Activated T-helper 17 cell treated with anti-CD3 and anti-CD28 coated beads, Interleukin-2, amount 50 U/mL, for 72 hours (primary cell): ENCODE results near the gene AADACL3. TPM values are rescaled to one million over a fixed set of nuclear protein-coding genes. Genes with fewer than 3 reads are reported as not detected.

Source experiments
- ATAC-seq: fragments of 150-1000 bp; cut with Tn5 transposase; replicated peaks from 2 replicates; pipeline ENCODE4 v1.10.0; 2021; ENCODE audit warnings: mild to moderate bottlenecking, moderate library complexity
- H3K27ac Mint-ChIP-seq: one replicate; pipeline ENCODE4 v1.8.0; 2022; ENCODE audit warnings: mixed read lengths
- H3K27me3 Mint-ChIP-seq: one replicate; pipeline ENCODE4 v1.8.0; 2022; ENCODE audit warnings: mixed read lengths
- H3K36me3 Mint-ChIP-seq: one replicate; pipeline ENCODE4 v1.8.0; 2022; ENCODE audit warnings: low read depth, mild to moderate bottlenecking, mixed read lengths
- H3K4me1 Mint-ChIP-seq: one replicate; pipeline ENCODE4 v1.8.0; 2022; ENCODE audit warnings: mixed read lengths
- H3K4me3 Mint-ChIP-seq: one replicate; pipeline ENCODE4 v1.8.0; 2022; ENCODE audit warnings: mild to moderate bottlenecking, mixed read lengths
- H3K9me3 Mint-ChIP-seq: one replicate; pipeline ENCODE4 v1.8.0; 2022; ENCODE audit warnings: mixed read lengths
- total RNA-seq, 2 donors: library from RNA; stranded (reverse); gene quantifications; one replicate each; pipeline ENCODE4 v1.2.3, GENCODE V29; 2022

AADACL3 gene
- total RNA-seq, 2 donors from 2014 or later: not detected

DNA sequence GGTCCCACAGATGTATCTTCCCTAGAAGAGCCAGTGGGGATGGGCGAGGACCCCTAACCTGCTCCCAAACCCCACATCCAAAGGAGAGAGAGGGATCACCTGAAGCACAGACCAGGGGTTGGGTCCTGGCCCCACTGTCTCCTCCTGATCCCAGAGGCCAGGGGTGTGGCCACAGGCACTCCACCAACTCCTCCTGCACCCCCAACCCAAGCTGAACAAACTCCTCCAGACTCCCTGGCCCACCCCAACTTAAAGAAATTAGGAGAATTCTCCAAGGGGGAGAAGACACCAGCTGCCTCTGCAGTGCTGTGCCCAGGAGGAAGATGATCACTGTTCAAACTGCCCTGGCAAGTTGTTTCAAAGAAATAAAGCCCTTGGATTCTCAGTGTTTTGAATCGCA is 53.1 kb downstream of the AADACL3 start:
- Mint-ChIP-seq H3K36me3 (no peaks in the 10 kb centered on the region), H3K4me3 (no peak overlapping the region), H3K4me1 (no peaks in the 10 kb centered on the region), H3K27me3 (peaks cover 43% of the 10 kb centered on the region), H3K27ac (no peak overlapping the region), H3K9me3 (no peaks in the 10 kb centered on the region)
- no peak for ATAC-seq

DNA sequence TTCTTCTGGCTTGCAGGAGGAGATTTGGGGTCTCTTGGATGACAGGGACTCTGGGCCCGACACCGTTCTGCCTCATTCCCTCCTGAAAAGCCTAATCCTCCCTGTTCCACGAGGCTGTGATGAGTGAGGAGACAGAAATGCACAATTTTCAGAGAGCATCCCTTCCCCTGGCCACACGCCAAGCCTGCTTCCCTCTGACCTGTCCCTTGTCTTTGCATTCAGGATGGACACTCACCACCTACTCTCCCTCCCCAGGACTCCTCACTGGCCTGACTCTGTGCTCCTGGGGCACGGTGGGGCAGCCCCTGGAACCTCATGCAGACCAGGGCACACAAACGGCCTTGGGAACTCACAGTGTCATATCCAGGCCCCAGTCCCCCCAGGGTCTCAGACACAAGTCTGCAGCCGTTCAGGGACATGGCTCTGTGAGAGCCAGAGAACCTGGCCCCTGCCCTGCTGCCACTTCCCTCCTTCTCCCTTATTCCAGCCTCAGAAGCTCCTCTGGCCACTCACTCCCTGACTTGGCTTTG is 54.1 kb downstream of the AADACL3 start:
- Mint-ChIP-seq H3K36me3 (no peaks in the 10 kb centered on the region), H3K9me3 (no peaks in the 10 kb centered on the region), H3K4me1 (no peaks in the 10 kb centered on the region), H3K27me3 (peaks cover 43% of the 10 kb centered on the region), H3K27ac (no peak overlapping the region), H3K4me3 (no peak overlapping the region)
- ATAC-seq: no peak

DNA sequence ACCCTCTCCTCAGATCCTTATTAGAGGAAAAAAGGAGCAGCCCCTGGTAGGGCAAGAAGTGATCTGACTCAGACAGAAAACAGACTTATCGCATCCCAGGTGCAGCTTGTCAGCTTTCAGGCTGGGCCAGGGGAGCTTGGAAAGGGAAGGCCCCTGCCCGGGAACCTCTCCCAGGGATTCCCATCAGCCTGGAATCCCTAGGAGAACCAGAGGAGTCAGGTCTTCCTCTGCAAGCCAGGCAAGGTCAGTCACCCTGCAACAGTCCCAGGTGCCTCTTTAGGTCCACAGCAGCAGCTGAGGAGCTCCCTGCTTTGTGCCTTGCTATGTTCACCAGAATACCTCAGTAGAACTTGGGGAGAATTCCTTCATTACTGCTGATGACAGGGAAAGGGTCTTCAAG is 54.7 kb downstream of the AADACL3 start:
- H3K4me1 Mint-ChIP-seq: no peaks in the 10 kb centered on the region
- no peak for ATAC-seq
- H3K27ac Mint-ChIP-seq: no peak overlapping the region
- no peaks in the 10 kb centered on the region for H3K36me3 Mint-ChIP-seq
- H3K27me3 Mint-ChIP-seq: peaks cover 40% of the 10 kb centered on the region
- H3K4me3 Mint-ChIP-seq: no peak overlapping the region
- H3K9me3 Mint-ChIP-seq: no peaks in the 10 kb centered on the region

DNA sequence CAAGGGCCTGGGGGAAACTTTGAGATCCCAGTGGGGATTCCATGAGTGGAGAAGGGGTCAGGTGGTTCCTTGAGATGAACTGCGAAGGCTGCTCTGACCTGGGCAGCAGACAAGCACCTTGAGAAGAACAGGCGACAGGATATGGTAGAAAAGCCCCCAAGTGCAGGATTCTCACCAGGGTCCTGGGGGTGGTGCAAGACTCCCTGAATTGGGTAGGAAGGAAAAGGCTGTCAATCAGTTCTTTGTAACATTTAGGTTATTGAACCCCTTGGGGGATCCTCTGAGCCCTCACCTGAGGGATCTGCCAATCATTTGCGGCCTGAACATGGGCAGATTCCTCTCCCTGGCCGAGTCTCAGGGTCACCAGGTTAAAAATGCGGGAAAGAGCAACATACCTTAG is 55.3 kb downstream of the AADACL3 start:
- peaks cover 40% of the 10 kb centered on the region for H3K27me3 Mint-ChIP-seq

DNA sequence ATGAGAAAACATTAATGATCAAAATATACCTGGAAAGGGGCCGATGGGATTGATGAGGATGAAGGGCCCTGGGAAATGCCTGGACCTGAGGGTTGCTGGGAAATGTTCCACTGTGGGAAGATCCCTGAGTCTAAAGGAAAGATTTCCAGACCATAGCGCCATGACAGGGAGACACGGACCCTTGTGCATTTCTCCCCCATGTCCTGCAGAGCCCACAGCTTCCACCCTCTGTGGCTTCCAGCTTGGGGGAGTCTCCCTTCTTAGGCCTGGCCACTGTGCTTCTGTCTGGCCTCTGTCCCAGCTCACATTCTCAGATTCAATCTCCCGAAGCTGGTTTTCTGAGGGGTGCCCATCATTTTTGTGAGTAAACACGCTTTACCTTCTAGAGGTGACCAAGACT is 56.6 kb downstream of the AADACL3 start:
- Mint-ChIP-seq H3K4me3 (no peak overlapping the region), H3K4me1 (no peaks in the 10 kb centered on the region), H3K36me3 (no peaks in the 10 kb centered on the region), H3K9me3 (no peaks in the 10 kb centered on the region), H3K27ac (no peak overlapping the region), H3K27me3 (peaks cover 33% of the 10 kb centered on the region)
- no peak for ATAC-seq

More for the DNA sequence above, 55.3 kb downstream of the AADACL3 start:
- Mint-ChIP-seq H3K27ac (no peak overlapping the region), H3K9me3 (no peaks in the 10 kb centered on the region), H3K36me3 (no peaks in the 10 kb centered on the region), H3K4me3 (no peak overlapping the region), H3K4me1 (no peaks in the 10 kb centered on the region)
- ATAC-seq: no peak

DNA sequence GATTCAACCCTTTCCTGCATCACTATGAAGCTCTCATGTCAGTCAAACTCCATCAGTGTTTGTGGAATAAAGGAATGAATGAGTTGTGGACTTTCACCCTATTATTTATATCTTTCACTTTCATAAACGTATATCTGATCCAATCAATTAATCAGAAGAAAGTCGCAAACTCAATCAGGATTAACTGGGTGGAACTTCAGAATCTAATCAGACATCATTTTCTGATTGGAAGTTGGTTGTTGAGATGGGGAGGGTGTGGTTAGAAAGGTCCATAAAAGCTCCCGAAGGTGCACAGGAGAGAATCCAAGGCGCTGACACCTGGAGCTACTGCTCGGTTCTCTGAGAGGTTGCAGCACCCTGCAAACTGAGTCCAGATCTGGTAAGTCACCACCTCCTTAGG is 57.5 kb downstream of the AADACL3 start, which contains the start of gene PRAMEF12:
Gene PRAMEF12 (plus strand): TSS at position 301 of the 400 bp plus-strand sequence. CDS start 1,130 bp downstream, outside the sequence.
- Mint-ChIP-seq H3K27ac (no peak within 1 kb of the TSS), H3K9me3 (no peaks in the 10 kb centered on the region), H3K4me1 (no peaks in the 10 kb centered on the region), H3K36me3 (no peaks in the 10 kb centered on the region), H3K4me3 (no peak within 1 kb of the TSS), H3K27me3 (peaks cover 34% of the 10 kb centered on the region)
- ATAC-seq: no peak

DNA sequence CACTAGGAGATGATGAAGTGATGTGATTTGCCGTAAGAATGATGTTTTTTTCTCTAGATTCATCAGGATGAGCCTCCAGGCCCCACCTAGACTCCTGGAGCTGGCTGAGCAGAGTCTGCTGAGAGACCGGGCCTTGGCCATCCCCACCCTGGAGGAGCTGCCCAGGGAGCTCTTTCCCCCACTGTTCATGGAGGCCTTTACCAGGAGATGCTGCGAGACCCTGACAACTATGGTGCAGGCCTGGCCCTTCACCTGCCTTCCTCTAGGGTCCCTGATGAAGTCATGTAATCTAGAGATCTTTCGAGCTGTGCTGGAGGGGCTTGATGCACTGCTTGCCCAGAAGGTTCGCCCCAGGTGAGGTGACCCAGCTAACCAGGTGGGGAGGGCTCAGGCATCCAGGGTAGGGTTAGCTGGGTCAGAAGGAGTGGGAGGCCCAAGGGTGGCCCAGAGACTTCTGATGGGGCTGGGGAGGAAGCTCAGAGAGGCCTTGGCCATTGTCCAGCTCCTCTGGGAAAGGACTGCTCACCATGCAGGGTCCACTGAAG is 59.0 kb downstream of the AADACL3 start:
- H3K27ac Mint-ChIP-seq: no peak overlapping the region
- no peaks in the 10 kb centered on the region for H3K4me1 Mint-ChIP-seq
- H3K4me3 Mint-ChIP-seq: no peak overlapping the region
- no peaks in the 10 kb centered on the region for H3K36me3 Mint-ChIP-seq
- ATAC-seq: no peak
- H3K9me3 Mint-ChIP-seq: no peaks in the 10 kb centered on the region
- peaks cover 40% of the 10 kb centered on the region for H3K27me3 Mint-ChIP-seq

DNA sequence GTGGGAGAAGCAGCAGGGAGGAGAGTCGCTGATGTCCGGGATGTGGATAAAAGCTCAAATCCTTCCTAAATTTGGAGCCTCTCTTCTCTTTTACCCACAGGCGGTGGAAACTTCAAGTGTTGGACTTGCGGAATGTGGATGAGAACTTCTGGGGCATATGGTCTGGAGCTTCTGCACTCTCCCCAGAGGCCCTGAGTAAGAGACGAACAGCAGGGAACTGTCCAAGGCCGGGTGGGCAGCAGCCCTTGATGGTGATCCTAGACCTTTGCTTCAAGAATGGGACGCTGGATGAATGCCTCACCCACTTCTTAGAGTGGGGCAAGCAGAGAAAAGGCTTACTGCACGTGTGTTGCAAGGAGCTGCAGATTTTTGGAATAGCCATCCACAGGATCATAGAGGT is 59.5 kb downstream of the AADACL3 start:
- ATAC-seq: no peak
- H3K4me3 Mint-ChIP-seq: no peak overlapping the region
- no peaks in the 10 kb centered on the region for H3K9me3 Mint-ChIP-seq
- H3K36me3 Mint-ChIP-seq: no peaks in the 10 kb centered on the region
- no peaks in the 10 kb centered on the region for H3K4me1 Mint-ChIP-seq
- H3K27ac Mint-ChIP-seq: no peak overlapping the region
- H3K27me3 Mint-ChIP-seq: peaks cover 34% of the 10 kb centered on the region

DNA sequence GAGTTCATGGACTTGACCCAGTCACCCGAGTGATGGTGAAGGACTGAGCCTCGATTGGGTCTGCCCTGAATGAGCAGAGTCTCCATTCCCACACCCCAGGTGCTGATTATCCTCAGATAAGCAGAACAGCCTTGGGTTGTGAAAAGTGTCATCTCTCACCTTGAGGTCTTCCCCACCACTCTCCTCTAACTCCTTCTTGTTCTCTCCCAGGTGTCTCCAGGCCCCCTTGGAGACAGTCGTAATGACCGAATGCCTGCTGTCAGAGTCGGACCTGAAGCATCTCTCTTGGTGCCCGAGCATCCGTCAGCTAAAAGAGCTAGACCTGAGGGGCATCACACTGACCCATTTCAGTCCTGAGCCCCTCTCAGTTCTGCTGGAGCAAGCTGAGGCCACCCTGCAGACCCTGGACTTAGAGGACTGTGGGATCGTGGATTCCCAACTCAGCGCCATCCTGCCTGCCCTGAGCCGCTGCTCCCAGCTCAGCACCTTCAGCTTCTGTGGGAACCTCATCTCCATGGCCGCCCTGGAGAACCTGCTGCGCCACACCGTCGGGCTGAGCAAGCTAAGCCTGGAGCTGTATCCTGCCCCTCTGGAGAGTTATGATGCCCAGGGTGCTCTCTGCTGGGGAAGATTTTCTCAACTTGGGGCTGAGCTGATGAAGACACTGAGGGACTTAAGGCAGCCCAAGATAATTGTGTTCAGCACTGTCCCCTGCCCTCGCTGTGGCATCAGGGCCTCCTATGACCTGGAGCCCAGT is 61.1 kb downstream of the AADACL3 start:
- H3K4me3 Mint-ChIP-seq: no peak overlapping the region
- H3K4me1 Mint-ChIP-seq: no peaks in the 10 kb centered on the region
- no peaks in the 10 kb centered on the region for H3K9me3 Mint-ChIP-seq
- no peaks in the 10 kb centered on the region for H3K36me3 Mint-ChIP-seq
- peaks cover 29% of the 10 kb centered on the region for H3K27me3 Mint-ChIP-seq
- no peak overlapping the region for H3K27ac Mint-ChIP-seq
- no peak for ATAC-seq

Other genes starting within 250 kb of the AADACL3 start
- gene DHRS3, start 97.9 kb upstream of the AADACL3 start, total RNA-seq: 10 to 100 TPM; 15.9 to 97.8 TPM
- gene AADACL4, start 72.0 kb upstream of the AADACL3 start, total RNA-seq: not detected
- not detected for gene CFAP107, start 30.1 kb downstream of the AADACL3 start, total RNA-seq
- gene PRAMEF12, start 57.6 kb downstream of the AADACL3 start, total RNA-seq: not detected
- not detected for gene PRAMEF1, start 75.3 kb downstream of the AADACL3 start, total RNA-seq
- gene PRAMEF11, start 115.3 kb downstream of the AADACL3 start, total RNA-seq: not detected
- not detected for gene HNRNPCL1, start 132.6 kb downstream of the AADACL3 start, total RNA-seq
- gene PRAMEF2, start 141.0 kb downstream of the AADACL3 start, total RNA-seq: not detected
- gene PRAMEF4, start 170.1 kb downstream of the AADACL3 start, total RNA-seq: not detected
- gene PRAMEF10, start 182.2 kb downstream of the AADACL3 start, total RNA-seq: not detected
- gene PRAMEF7, start 200.5 kb downstream of the AADACL3 start, total RNA-seq: not detected
- gene PRAMEF6, start 231.5 kb downstream of the AADACL3 start, total RNA-seq: not detected